SU-DHL-6 (cell line): Measurements from ENCODE around the gene SLCO1C1.

Source experiments
- CTCF ChIP-seq: fragments of 200-600 bp; sonication (generic); IDR thresholded peaks from one replicate; pipeline ENCODE4 v1.5.1; 2017; ENCODE audit warnings: antibody characterized with exemption, mild to moderate bottlenecking, low read length, moderate library complexity; ENCODE audit not compliant: insufficient read depth, poor library complexity, severe bottlenecking
- EZH2phosphoT487 ChIP-seq: fragments of 200-600 bp; sonication (generic), shearing (Covaris generic); conservative IDR thresholded peaks from 2 replicates; pipeline ENCODE4 v1.6.1; 2018; ENCODE audit warnings: mild to moderate bottlenecking, antibody characterized with exemption, low read length, moderate library complexity, mixed read lengths

GRCh38 chr12:20777420-20777819 lies 82.3 kb downstream of the SLCO1C1 start:
- TF ChIP-seq CTCF (no peak), EZH2phosphoT487 (no peak)
